Mammary epithelial cell (primary cell): Measurements from ENCODE around the gene SCAPER.

Experiments
- EZH2 ChIP-seq: IDR thresholded peaks from 2 replicates; pipeline ENCODE4 v1.6.1; 2012; ENCODE audit warnings: low read length, inconsistent platforms, borderline replicate concordance
- TF ChIP-seq, protein P1 (sequence below), 2 donors: IDR thresholded peaks in 1 of 2; conservative IDR thresholded peaks in 1 of 2; 2 replicates each; pipeline ENCODE4 v1.5.1; 2011 to 2012; ENCODE audit warnings: inconsistent platforms in 2 of 2, low read length in 2 of 2, mild to moderate bottlenecking in 2 of 2, control low read depth in 1 of 2, low read depth in 1 of 2; ENCODE audit not compliant: insufficient read depth in 1 of 2; ENCODE audit errors: extremely low read depth in 1 of 2

GRCh38 chr15:76468722-76469121, 436.4 kb downstream of the SCAPER start:
- TF ChIP-seq, protein P1, sequence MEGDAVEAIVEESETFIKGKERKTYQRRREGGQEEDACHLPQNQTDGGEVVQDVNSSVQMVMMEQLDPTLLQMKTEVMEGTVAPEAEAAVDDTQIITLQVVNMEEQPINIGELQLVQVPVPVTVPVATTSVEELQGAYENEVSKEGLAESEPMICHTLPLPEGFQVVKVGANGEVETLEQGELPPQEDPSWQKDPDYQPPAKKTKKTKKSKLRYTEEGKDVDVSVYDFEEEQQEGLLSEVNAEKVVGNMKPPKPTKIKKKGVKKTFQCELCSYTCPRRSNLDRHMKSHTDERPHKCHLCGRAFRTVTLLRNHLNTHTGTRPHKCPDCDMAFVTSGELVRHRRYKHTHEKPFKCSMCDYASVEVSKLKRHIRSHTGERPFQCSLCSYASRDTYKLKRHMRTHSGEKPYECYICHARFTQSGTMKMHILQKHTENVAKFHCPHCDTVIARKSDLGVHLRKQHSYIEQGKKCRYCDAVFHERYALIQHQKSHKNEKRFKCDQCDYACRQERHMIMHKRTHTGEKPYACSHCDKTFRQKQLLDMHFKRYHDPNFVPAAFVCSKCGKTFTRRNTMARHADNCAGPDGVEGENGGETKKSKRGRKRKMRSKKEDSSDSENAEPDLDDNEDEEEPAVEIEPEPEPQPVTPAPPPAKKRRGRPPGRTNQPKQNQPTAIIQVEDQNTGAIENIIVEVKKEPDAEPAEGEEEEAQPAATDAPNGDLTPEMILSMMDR (conservative IDR thresholded peaks at IDR 0.05 in 1 of 2, IDR thresholded peaks at IDR 0.05 in 1 of 2; ENCODE audit: extremely low read depth in 1 of 2, insufficient read depth in 1 of 2, low read depth in 1 of 2, low read length in 2 of 2): no peak
- no peak for TF ChIP-seq EZH2
